Stimulated activated naive CD8-positive, alpha-beta T cell treated with anti-CD3 and anti-CD28 coated beads, Interleukin-15, Interleukin-2, amounts not matched to agents 100 U/mL and 50 U/mL, for 24 hours (primary cell): ENCODE results near the gene NUP43.
"Not testable (repeated sequence)": the region's sequence is repeated elsewhere in the genome, so short reads cannot be mapped to it uniquely, and the experiment has no call there.

Source experiments
- ATAC-seq: fragments of 150-1000 bp; cut with Tn5 transposase; one replicate; pipeline ENCODE4 v1.10.0; 2021
- DNase-seq: peaks from one replicate; pipeline ENCODE4 v3.0.0; 2021

The NUP43 gene

GRCh38 chr6:149691201-149691600 is 55.1 kb downstream of the NUP43 start:
- DNase-seq (no peak), ATAC-seq (no peak)

GRCh38 chr6:149686230-149686629 is 60.1 kb downstream of the NUP43 start:
- no peak for DNase-seq
- ATAC-seq: no peak

- no peak for ATAC-seq
Observed at GRCh38 chr6:149683256-149683859, 63.0 kb downstream of the NUP43 start.

GRCh38 chr6:149681845-149682244 is 64.5 kb downstream of the NUP43 start:
- not testable (repeated sequence) for DNase-seq, ATAC-seq

More at GRCh38 chr6:149683256-149683859, 63.0 kb downstream of the NUP43 start:
- DNase-seq: no peak

- ATAC-seq (no peak), DNase-seq (no peak)
Observed at GRCh38 chr6:149681209-149681608, 65.1 kb downstream of the NUP43 start.

GRCh38 chr6:149680503-149680902 is 65.8 kb downstream of the NUP43 start:
- ATAC-seq (no peak), DNase-seq (no peak)
